ENCODE measurements around the gene RRM2. TPM values are rescaled to one million over a fixed set of nuclear protein-coding genes. Genes with fewer than 3 reads are reported as not detected.

Gene RRM2
- polyA plus RNA-seq, 3 donors: 1.5 TPM; not detected in 2

GRCh38 chr2:10085043-10085667 lies 37.4 kb upstream of the RRM2 start:
- Mint-ChIP-seq H3K27ac (no peak overlapping the region), H3K27me3 (ENCODE audit: low read depth in 3 of 3) (peaks cover 63 to 77% (median 66%) of the 10 kb centered on the region in 3 donors), H3K4me3 (peak overlapping the region in 1 of 2 donors; percentile 69), H3K9me3 (peaks cover 0 to 13% (median 2%) of the 10 kb centered on the region in 7 donors), H3K4me1 (peaks cover 12% of the 10 kb centered on the region), H3K36me3 (no peaks in the 10 kb centered on the region)
- peaks cover 54 to 57% of the 10 kb centered on the region in 2 donors for H3K27me3 ChIP-seq (ENCODE audit: control insufficient read depth in 2 of 2, insufficient read depth in 2 of 2, low read length in 2 of 2)
- H3K4me2 ChIP-seq (replicated peaks; ENCODE audit: extremely low read depth, low read length, poor library complexity, severe bottlenecking): no peak overlapping the region
- intact Hi-C loops (cut with micrococcal nuclease): no loop called here
- no peaks in the 10 kb centered on the region for H3K79me2 ChIP-seq (ENCODE audit: insufficient read depth, low read length)
- H3K9ac ChIP-seq (ENCODE audit: insufficient read depth, low read length, poor library complexity, severe bottlenecking): no peak overlapping the region
- no peaks in the 10 kb centered on the region for H3K36me3 ChIP-seq (replicated peaks in 1 of 2; ENCODE audit: control insufficient read depth in 1 of 2, insufficient read depth in 2 of 2, low read length in 2 of 2)
- 60% methylated on average over 3 of the region's 6 CpGs for WGBS (ENCODE audit: insufficient coverage)
- TF ChIP-seq CTCF (IDR thresholded peaks at IDR 0.05): no peak
- no peaks in the 10 kb centered on the region for H3K9me3 ChIP-seq (replicated peaks in 1 of 2; ENCODE audit: control insufficient read depth in 1 of 2, insufficient read depth in 1 of 2, low read length in 2 of 2)
- H3K4me1 ChIP-seq (ENCODE audit: control insufficient read depth in 1 of 2, insufficient read depth in 2 of 2, low read length in 2 of 2): peaks cover 8 to 13% of the 10 kb centered on the region in 2 donors
- no peak overlapping the region for H3K27ac ChIP-seq (ENCODE audit: low read depth in 1 of 2, low read length in 2 of 2)
- no peak for DNase-seq
- no peaks in the 10 kb centered on the region for H4K20me1 ChIP-seq (ENCODE audit: insufficient read depth, low read length)
- no peak overlapping the region for H3K4me3 ChIP-seq (replicated peaks in 1 of 3; ENCODE audit: low read depth in 2 of 3, low read length in 3 of 3)
- no peak overlapping the region for H2AFZ ChIP-seq (ENCODE audit: insufficient read depth, low read depth, low read length, poor library complexity, severe bottlenecking)

- DNase-seq: no peak
- no peaks in the 10 kb centered on the region for H3K79me2 ChIP-seq (ENCODE audit: insufficient read depth, low read length)
- no peak overlapping the region for H3K27ac ChIP-seq (ENCODE audit: low read depth in 1 of 2, low read length in 2 of 2)
- no peak overlapping the region for H3K4me2 ChIP-seq (replicated peaks; ENCODE audit: extremely low read depth, low read length, poor library complexity, severe bottlenecking)
- no peak overlapping the region for H2AFZ ChIP-seq (ENCODE audit: insufficient read depth, low read depth, low read length, poor library complexity, severe bottlenecking)
- peaks cover 4 to 13% of the 10 kb centered on the region in 2 donors for H3K4me1 ChIP-seq (ENCODE audit: control insufficient read depth in 1 of 2, insufficient read depth in 2 of 2, low read length in 2 of 2)
- no peak for TF ChIP-seq CTCF (IDR thresholded peaks at IDR 0.05)
- no peaks in the 10 kb centered on the region for H3K36me3 ChIP-seq (replicated peaks in 1 of 2; ENCODE audit: control insufficient read depth in 1 of 2, insufficient read depth in 2 of 2, low read length in 2 of 2)
- H3K4me1 Mint-ChIP-seq: peaks cover 14% of the 10 kb centered on the region
- H3K36me3 Mint-ChIP-seq: no peaks in the 10 kb centered on the region
- peaks cover 50 to 57% of the 10 kb centered on the region in 2 donors for H3K27me3 ChIP-seq (ENCODE audit: control insufficient read depth in 2 of 2, insufficient read depth in 2 of 2, low read length in 2 of 2)
- H3K9me3 ChIP-seq (replicated peaks in 1 of 2; ENCODE audit: control insufficient read depth in 1 of 2, insufficient read depth in 1 of 2, low read length in 2 of 2): no peaks in the 10 kb centered on the region
- intact Hi-C loops (cut with micrococcal nuclease): no loop called here
- H3K27me3 Mint-ChIP-seq (ENCODE audit: low read depth in 3 of 3): peaks cover 61 to 77% (median 66%) of the 10 kb centered on the region in 3 donors
- peak overlapping the region in 1 of 2 donors; percentile 27 for H3K4me3 Mint-ChIP-seq
- no peak overlapping the region for H3K27ac Mint-ChIP-seq
- peaks cover 0 to 10% (median 2%) of the 10 kb centered on the region in 7 donors for H3K9me3 Mint-ChIP-seq
- WGBS (ENCODE audit: insufficient coverage): 93% methylated on average over 11 of the region's 11 CpGs
- H3K9ac ChIP-seq (ENCODE audit: insufficient read depth, low read length, poor library complexity, severe bottlenecking): no peak overlapping the region
- H4K20me1 ChIP-seq (ENCODE audit: insufficient read depth, low read length): no peaks in the 10 kb centered on the region
- H3K4me3 ChIP-seq (replicated peaks in 1 of 3; ENCODE audit: low read depth in 2 of 3, low read length in 3 of 3): no peak overlapping the region
Observed at GRCh38 chr2:10085668-10086059, 36.9 kb upstream of the RRM2 start.
